Measurements from ENCODE around the gene NLRP1.

The NLRP1 gene

DNA sequence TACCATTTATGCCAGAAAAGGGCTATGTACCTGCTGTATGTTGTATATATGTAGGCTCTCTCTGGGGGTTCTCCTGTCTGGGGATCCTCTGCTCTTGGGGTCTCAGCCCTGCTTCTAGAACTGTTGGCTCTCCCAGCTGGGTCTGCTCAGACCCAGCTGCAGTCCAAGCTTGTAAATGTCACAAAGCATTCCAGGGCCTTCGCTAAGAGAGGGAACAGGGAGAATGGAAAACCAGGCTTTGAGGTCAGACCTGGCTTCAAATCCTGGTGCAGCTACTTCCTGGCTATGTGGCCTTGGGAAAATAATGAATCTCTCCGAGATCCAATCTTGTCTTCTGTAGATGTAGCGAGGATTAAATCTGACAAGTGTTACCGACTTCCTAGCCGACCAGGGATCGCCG is 44.0 kb downstream of the NLRP1 start:
- peaks cover 83% of the 10 kb centered on the region for H3K36me3 ChIP-seq (ENCODE audit: control insufficient read depth, insufficient read depth, low read length)
- H3K27me3 ChIP-seq (replicated peaks; ENCODE audit: control insufficient read depth, insufficient read depth, low read length, poor library complexity, severe bottlenecking): no peaks in the 10 kb centered on the region
- no peaks in the 10 kb centered on the region for H3K4me1 ChIP-seq (ENCODE audit: control insufficient read depth, insufficient read depth, low read length, poor library complexity, severe bottlenecking)
- H3K9me3 ChIP-seq (ENCODE audit: control insufficient read depth, low read length): no peaks in the 10 kb centered on the region
- no peak for DNase-seq
- no peak overlapping the region for H3K27ac ChIP-seq (ENCODE audit: insufficient read depth, low read length, poor library complexity, severe bottlenecking)
- no peak overlapping the region for H3K4me3 ChIP-seq (ENCODE audit: insufficient read depth, low read depth, low read length, poor library complexity, severe bottlenecking)

DNA sequence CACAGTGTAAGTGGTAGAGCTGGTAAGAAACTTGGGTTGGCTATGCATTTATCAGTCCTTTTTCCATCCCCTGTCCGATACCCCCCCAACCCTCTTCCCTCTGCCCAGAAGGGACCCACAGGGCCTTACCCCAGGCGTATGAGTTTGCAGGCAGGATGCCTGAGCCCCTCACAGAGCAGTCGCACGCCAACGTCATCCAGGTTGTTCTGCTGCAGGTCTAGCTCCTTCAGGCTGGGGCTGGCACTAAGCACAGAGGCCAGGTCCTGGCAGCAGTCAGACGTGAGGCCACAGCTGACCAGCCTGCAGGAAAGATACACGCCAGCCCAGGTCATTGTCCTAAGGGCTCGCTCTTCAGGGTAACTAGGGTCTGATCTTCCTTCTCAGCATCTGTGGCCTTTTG is 45.0 kb downstream of the NLRP1 start:
- H3K27ac ChIP-seq (ENCODE audit: insufficient read depth, low read length, poor library complexity, severe bottlenecking): no peak overlapping the region
- no peaks in the 10 kb centered on the region for H3K4me1 ChIP-seq (ENCODE audit: control insufficient read depth, insufficient read depth, low read length, poor library complexity, severe bottlenecking)
- peaks cover 83% of the 10 kb centered on the region for H3K36me3 ChIP-seq (ENCODE audit: control insufficient read depth, insufficient read depth, low read length)
- no peak overlapping the region for H3K4me3 ChIP-seq (ENCODE audit: insufficient read depth, low read depth, low read length, poor library complexity, severe bottlenecking)
- no peak for DNase-seq
- H3K27me3 ChIP-seq (replicated peaks; ENCODE audit: control insufficient read depth, insufficient read depth, low read length, poor library complexity, severe bottlenecking): no peaks in the 10 kb centered on the region
- H3K9me3 ChIP-seq (ENCODE audit: control insufficient read depth, low read length): no peaks in the 10 kb centered on the region

- Histone ChIP-seq H3K4me1 (ENCODE audit: control insufficient read depth, insufficient read depth, low read length, poor library complexity, severe bottlenecking) (no peaks in the 10 kb centered on the region), H3K9me3 (ENCODE audit: control insufficient read depth, low read length) (no peaks in the 10 kb centered on the region), H3K27me3 (replicated peaks; ENCODE audit: control insufficient read depth, insufficient read depth, low read length, poor library complexity, severe bottlenecking) (no peaks in the 10 kb centered on the region), H3K27ac (ENCODE audit: insufficient read depth, low read length, poor library complexity, severe bottlenecking) (no peak overlapping the region), H3K36me3 (ENCODE audit: control insufficient read depth, insufficient read depth, low read length) (peaks cover 88% of the 10 kb centered on the region), H3K4me3 (ENCODE audit: insufficient read depth, low read depth, low read length, poor library complexity, severe bottlenecking) (no peak overlapping the region)
- no peak for DNase-seq
Measured at GRCh38 chr17:5536866-5537650, 47.3 kb downstream of the NLRP1 start.

GRCh38 chr17:5535436-5535835 is 48.9 kb downstream of the NLRP1 start:
- no peaks in the 10 kb centered on the region for H3K4me1 ChIP-seq (ENCODE audit: control insufficient read depth, insufficient read depth, low read length, poor library complexity, severe bottlenecking)

DNA sequence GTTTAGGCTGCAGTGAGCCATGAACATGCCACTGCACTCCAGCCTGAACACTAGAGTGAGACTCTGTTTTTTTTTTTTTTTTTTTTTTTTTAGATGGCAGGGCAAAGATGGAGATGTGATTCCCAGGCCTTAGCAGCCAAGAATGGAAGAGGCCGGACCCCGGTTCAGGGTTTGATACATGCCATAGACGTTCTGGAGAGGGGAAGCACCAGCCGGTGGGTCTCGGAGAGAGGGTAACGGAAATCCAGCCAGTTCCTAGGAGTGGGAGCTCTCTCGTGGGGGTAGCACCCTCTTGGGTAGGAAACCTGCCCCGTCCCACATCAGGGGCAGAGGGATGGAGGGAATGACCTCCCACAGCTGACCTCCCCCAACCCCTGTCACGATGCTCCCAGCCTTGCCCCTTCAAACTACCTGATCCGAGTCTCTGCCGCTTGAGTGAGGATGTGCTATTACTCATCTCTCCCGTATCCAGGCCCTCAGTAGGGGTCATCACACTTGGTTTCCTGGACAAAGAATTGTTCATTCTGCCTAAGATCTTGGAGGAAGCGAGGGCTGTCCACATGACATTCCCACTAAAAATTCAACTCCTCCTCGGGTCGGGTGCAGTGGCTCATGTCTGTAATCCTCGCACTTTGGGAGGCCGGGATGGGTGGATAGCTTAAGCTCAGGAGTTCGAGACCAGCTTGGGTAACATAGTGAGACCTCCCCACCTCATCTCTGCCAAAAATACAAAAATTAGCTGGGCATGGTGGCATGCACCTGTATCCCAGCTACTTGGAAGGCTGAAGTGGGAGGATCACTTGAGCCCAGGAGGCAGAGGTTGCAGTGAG is 50.6 kb downstream of the NLRP1 start:
- Histone ChIP-seq H3K36me3 (ENCODE audit: control insufficient read depth, insufficient read depth, low read length) (peaks cover 84% of the 10 kb centered on the region), H3K27me3 (replicated peaks; ENCODE audit: control insufficient read depth, insufficient read depth, low read length, poor library complexity, severe bottlenecking) (no peaks in the 10 kb centered on the region), H3K9me3 (ENCODE audit: control insufficient read depth, low read length) (no peaks in the 10 kb centered on the region), H3K27ac (ENCODE audit: insufficient read depth, low read length, poor library complexity, severe bottlenecking) (no peak overlapping the region), H3K4me1 (ENCODE audit: control insufficient read depth, insufficient read depth, low read length, poor library complexity, severe bottlenecking) (no peaks in the 10 kb centered on the region), H3K4me3 (ENCODE audit: insufficient read depth, low read depth, low read length, poor library complexity, severe bottlenecking) (no peak overlapping the region)
- no peak for DNase-seq

More at GRCh38 chr17:5535436-5535835, 48.9 kb downstream of the NLRP1 start:
- H3K27me3 ChIP-seq (replicated peaks; ENCODE audit: control insufficient read depth, insufficient read depth, low read length, poor library complexity, severe bottlenecking): no peaks in the 10 kb centered on the region
- DNase-seq: no peak
- no peak overlapping the region for H3K4me3 ChIP-seq (ENCODE audit: insufficient read depth, low read depth, low read length, poor library complexity, severe bottlenecking)
- H3K36me3 ChIP-seq (ENCODE audit: control insufficient read depth, insufficient read depth, low read length): peaks cover 87% of the 10 kb centered on the region
- H3K27ac ChIP-seq (ENCODE audit: insufficient read depth, low read length, poor library complexity, severe bottlenecking): no peak overlapping the region
- H3K9me3 ChIP-seq (ENCODE audit: control insufficient read depth, low read length): no peaks in the 10 kb centered on the region

- no peaks in the 10 kb centered on the region for H3K27me3 ChIP-seq (replicated peaks; ENCODE audit: control insufficient read depth, insufficient read depth, low read length, poor library complexity, severe bottlenecking)
- H3K36me3 ChIP-seq (ENCODE audit: control insufficient read depth, insufficient read depth, low read length): peaks cover 84% of the 10 kb centered on the region
- no peak for DNase-seq
- H3K9me3 ChIP-seq (ENCODE audit: control insufficient read depth, low read length): no peaks in the 10 kb centered on the region
- no peaks in the 10 kb centered on the region for H3K4me1 ChIP-seq (ENCODE audit: control insufficient read depth, insufficient read depth, low read length, poor library complexity, severe bottlenecking)
- H3K4me3 ChIP-seq (ENCODE audit: insufficient read depth, low read depth, low read length, poor library complexity, severe bottlenecking): no peak overlapping the region
- no peak overlapping the region for H3K27ac ChIP-seq (ENCODE audit: insufficient read depth, low read length, poor library complexity, severe bottlenecking)
Measured at GRCh38 chr17:5532581-5532980, 51.7 kb downstream of the NLRP1 start.

GRCh38 chr17:5531085-5531418 is 53.3 kb downstream of the NLRP1 start:
- Histone ChIP-seq H3K9me3 (ENCODE audit: control insufficient read depth, low read length) (no peaks in the 10 kb centered on the region), H3K4me1 (ENCODE audit: control insufficient read depth, insufficient read depth, low read length, poor library complexity, severe bottlenecking) (no peaks in the 10 kb centered on the region), H3K27ac (ENCODE audit: insufficient read depth, low read length, poor library complexity, severe bottlenecking) (no peak overlapping the region), H3K4me3 (ENCODE audit: insufficient read depth, low read depth, low read length, poor library complexity, severe bottlenecking) (no peak overlapping the region), H3K36me3 (ENCODE audit: control insufficient read depth, insufficient read depth, low read length) (peaks cover 86% of the 10 kb centered on the region), H3K27me3 (replicated peaks; ENCODE audit: control insufficient read depth, insufficient read depth, low read length, poor library complexity, severe bottlenecking) (no peaks in the 10 kb centered on the region)
- DNase-seq: no peak

DNA sequence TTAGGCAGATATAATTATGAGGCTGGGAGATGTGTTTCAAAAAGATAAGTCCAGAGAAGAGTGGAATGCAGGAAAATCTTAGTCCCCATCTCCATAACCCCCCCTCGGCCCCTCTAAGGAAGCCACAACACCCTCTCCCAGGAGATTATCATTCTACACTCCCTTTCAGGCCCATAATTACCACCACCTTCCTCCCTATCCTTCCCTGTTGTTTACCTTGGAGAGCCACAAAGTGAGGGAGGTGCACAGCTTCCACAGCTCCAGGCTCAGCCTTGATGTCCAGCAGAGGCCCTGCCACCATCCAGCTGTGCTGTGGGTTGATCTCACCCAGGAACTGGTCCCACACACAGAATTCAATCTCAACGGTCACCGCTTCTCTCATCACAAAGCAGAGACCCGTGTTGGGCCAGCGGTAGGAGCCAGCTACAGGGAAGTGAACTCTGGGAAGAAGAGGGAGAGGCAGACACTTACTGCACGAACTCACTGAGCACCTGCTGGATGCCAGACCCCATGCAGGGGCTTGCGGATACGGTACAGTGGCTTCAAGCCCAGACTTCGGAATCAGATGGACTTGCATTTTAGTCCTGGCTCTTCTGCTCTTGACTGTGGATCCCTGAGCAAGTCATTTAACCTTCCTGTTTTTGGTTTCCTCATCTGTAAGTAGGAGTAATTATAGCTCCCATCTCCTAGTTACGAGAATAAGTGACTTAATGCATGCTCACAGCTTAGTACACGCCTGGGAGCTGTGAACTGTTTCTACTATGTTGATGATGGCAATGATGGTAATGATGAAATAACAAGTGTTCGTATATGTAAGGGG is 53.8 kb downstream of the NLRP1 start:
- peaks cover 86% of the 10 kb centered on the region for H3K36me3 ChIP-seq (ENCODE audit: control insufficient read depth, insufficient read depth, low read length)
- H3K9me3 ChIP-seq (ENCODE audit: control insufficient read depth, low read length): no peaks in the 10 kb centered on the region
- H3K27ac ChIP-seq (ENCODE audit: insufficient read depth, low read length, poor library complexity, severe bottlenecking): no peak overlapping the region
- H3K27me3 ChIP-seq (replicated peaks; ENCODE audit: control insufficient read depth, insufficient read depth, low read length, poor library complexity, severe bottlenecking): no peaks in the 10 kb centered on the region
- no peak for DNase-seq
- no peaks in the 10 kb centered on the region for H3K4me1 ChIP-seq (ENCODE audit: control insufficient read depth, insufficient read depth, low read length, poor library complexity, severe bottlenecking)
- H3K4me3 ChIP-seq (ENCODE audit: insufficient read depth, low read depth, low read length, poor library complexity, severe bottlenecking): no peak overlapping the region

- no peak for DNase-seq
- H3K27ac ChIP-seq (ENCODE audit: insufficient read depth, low read length, poor library complexity, severe bottlenecking): no peak overlapping the region
- H3K4me1 ChIP-seq (ENCODE audit: control insufficient read depth, insufficient read depth, low read length, poor library complexity, severe bottlenecking): no peaks in the 10 kb centered on the region
- no peak overlapping the region for H3K4me3 ChIP-seq (ENCODE audit: insufficient read depth, low read depth, low read length, poor library complexity, severe bottlenecking)
- H3K9me3 ChIP-seq (ENCODE audit: control insufficient read depth, low read length): no peaks in the 10 kb centered on the region
- peaks cover 85% of the 10 kb centered on the region for H3K36me3 ChIP-seq (ENCODE audit: control insufficient read depth, insufficient read depth, low read length)
- no peaks in the 10 kb centered on the region for H3K27me3 ChIP-seq (replicated peaks; ENCODE audit: control insufficient read depth, insufficient read depth, low read length, poor library complexity, severe bottlenecking)
Measured at GRCh38 chr17:5527601-5528250, 56.6 kb downstream of the NLRP1 start.
